Neural crest cell (in vitro differentiated cells): Measurements from ENCODE around the gene TALDO1. TPM values are rescaled to one million over a fixed set of nuclear protein-coding genes. Genes with fewer than 3 reads are reported as not detected.

Experiments
- DNase-seq: peaks from one replicate; pipeline ENCODE4 v3.0.0; 2021; ENCODE audit warnings: low read depth, mixed read lengths, low spot score
- H3K27ac Mint-ChIP-seq: one replicate; pipeline ENCODE4 v1.8.0; 2021; ENCODE audit warnings: mild to moderate bottlenecking, mixed read lengths; ENCODE audit not compliant: unreplicated experiment
- H3K27me3 Mint-ChIP-seq: 2 replicates; pipeline ENCODE4 v1.8.0; 2021; ENCODE audit warnings: low read depth, mild to moderate bottlenecking, mixed read lengths
- H3K36me3 Mint-ChIP-seq: 2 replicates; pipeline ENCODE4 v1.8.0; 2021; ENCODE audit warnings: low read depth, mild to moderate bottlenecking, mixed read lengths
- H3K4me1 Mint-ChIP-seq: 2 replicates; pipeline ENCODE4 v1.8.0; 2021; ENCODE audit warnings: mixed read lengths
- H3K4me3 Mint-ChIP-seq: one replicate; pipeline ENCODE4 v1.8.0; 2021; ENCODE audit warnings: mild to moderate bottlenecking, mixed read lengths
- H3K9me3 Mint-ChIP-seq: 2 replicates; pipeline ENCODE4 v1.8.0; 2021; ENCODE audit warnings: mixed read lengths
- total RNA-seq: library from RNA; stranded (reverse); gene quantifications from 2 replicates; pipeline ENCODE4 v1.2.1, GENCODE V29; 2021
- TF ChIP-seq, protein P1 (sequence below): fragments of 200-600 bp; sonication (generic); conservative IDR thresholded peaks from 2 replicates; pipeline ENCODE4 v1.5.0; 2021; ENCODE audit warnings: antibody characterized with exemption, mild to moderate bottlenecking

The TALDO1 gene
- total RNA-seq, 1 donor from 2014 or later = 154 TPM

DNA sequence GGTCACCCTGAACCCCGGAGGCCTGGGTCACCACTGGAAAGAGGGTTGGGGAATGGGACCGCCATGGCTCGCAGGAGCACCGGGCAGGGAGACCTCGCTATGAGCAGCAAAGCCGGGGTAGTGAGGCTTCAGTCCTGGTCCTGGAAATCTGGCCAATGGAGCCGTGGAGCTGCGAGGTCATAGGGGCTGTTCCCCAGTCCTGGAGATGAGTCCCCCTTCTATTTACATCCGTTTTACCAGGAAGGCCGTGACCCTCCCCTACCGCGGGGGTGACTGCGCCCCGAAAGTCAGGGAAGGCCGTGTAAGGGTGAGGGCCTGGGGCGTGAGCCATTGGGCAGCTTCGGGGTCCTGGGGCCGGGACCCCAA, 57.3 kb downstream of the TALDO1 start:
- no peak overlapping the region for H3K27ac Mint-ChIP-seq
- no peaks in the 10 kb centered on the region for H3K27me3 Mint-ChIP-seq
- peak overlapping the region; percentile 84 for H3K4me3 Mint-ChIP-seq
- no peak for DNase-seq
- H3K4me1 Mint-ChIP-seq = peaks cover 13% of the 10 kb centered on the region
- TF ChIP-seq, protein P1, sequence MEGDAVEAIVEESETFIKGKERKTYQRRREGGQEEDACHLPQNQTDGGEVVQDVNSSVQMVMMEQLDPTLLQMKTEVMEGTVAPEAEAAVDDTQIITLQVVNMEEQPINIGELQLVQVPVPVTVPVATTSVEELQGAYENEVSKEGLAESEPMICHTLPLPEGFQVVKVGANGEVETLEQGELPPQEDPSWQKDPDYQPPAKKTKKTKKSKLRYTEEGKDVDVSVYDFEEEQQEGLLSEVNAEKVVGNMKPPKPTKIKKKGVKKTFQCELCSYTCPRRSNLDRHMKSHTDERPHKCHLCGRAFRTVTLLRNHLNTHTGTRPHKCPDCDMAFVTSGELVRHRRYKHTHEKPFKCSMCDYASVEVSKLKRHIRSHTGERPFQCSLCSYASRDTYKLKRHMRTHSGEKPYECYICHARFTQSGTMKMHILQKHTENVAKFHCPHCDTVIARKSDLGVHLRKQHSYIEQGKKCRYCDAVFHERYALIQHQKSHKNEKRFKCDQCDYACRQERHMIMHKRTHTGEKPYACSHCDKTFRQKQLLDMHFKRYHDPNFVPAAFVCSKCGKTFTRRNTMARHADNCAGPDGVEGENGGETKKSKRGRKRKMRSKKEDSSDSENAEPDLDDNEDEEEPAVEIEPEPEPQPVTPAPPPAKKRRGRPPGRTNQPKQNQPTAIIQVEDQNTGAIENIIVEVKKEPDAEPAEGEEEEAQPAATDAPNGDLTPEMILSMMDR = no peak
- no peaks in the 10 kb centered on the region for H3K36me3 Mint-ChIP-seq
- H3K9me3 Mint-ChIP-seq = no peaks in the 10 kb centered on the region

DNA sequence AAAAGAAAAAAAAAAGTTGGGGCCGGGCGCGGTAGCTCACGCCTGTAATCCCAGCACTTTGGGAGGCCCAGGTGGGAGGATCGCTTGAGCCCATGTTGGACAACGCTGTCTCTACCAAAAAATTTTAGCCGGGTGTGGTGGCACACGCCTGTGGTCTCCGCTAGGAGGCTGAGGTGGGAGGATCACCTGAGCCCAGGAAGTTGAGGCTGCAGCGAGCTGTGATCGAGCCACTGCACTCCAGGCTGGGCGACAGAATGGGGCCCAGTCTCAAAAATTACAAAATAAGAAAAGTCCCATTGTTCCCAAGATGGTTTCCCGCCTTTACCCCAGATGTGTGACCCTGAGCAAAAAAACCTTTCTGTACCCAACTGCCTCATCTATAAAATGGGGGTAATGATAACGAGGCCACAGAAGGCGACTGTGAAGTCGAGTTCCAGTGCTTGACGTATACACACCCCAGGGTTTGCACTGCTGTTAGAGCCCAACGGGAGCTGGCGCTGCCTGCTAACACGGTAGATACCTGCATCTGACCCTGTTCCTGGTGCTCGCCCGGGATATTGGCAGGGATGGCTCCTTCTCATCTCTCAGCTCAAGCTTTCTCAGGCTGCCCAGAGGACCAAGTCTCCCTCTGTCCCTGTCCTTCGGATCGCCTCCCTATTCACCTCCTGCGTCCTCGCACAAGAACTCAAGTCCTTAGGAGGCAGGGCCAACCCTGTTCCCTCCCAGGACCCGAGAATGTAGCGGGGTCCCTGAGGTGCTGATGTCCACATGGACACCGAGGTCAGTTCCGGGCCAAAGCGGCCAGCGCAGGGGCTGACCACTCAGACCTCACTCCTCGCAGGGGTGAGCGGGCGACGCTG, 61.4 kb downstream of the TALDO1 start:
- Mint-ChIP-seq H3K27ac (peak overlapping the region; percentile 98), H3K4me3 (peak overlapping the region; percentile 97), H3K36me3 (peaks cover 2% of the 10 kb centered on the region), H3K27me3 (no peaks in the 10 kb centered on the region), H3K4me1 (peaks cover 27% of the 10 kb centered on the region), H3K9me3 (no peaks in the 10 kb centered on the region)
- TF ChIP-seq, protein P1 = no peak
- DNase-seq = no peak

DNA sequence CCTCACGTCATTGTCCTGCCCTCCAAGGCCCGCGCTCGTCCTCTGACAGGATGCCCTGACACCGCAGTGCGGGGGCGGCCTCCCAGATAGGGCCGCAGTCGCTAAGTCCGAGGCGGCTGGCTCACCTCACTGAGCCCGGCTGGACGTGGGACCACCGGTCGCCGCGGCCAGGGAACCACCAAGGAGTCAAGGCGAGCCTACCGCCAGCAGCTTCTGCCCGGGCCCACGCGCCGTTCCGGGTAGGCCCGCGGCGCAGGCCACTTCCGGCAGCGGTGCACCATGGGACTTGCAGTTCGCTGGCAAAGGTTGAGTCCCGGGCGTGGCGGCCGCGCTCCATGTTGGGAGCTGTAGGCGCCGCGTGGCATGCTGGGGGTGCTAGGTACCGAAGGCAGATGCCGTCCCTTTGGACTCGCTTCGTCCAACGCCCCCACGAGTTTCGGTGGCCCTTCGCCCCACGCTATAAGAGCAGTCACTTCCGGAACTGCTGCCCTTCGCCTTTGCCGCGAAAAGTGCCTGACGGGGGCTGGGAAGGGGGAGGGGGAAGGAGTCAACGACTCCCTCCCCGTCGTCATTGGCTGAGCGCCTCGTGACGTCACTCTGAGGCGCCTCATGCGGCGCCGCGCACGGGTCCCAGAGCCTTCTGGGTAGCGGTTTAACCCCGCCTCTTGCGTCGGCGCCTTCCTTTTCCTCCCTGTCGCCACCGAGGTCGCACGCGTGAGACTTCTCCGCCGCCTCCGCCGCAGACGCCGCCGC, 62.2 kb downstream of the TALDO1 start, which contains the start of gene RPLP2:
Gene RPLP2 (plus strand): TSS at position 681 of the 753 bp plus-strand sequence. CDS start 268 bp downstream, outside the sequence.
- TF ChIP-seq, protein P1 = no peak
- Mint-ChIP-seq H3K27ac (peak within 1 kb of the TSS; percentile 99), H3K9me3 (no peaks in the 10 kb centered on the region), H3K4me3 (peak within 1 kb of the TSS; percentile 97), H3K27me3 (no peaks in the 10 kb centered on the region), H3K4me1 (peaks cover 27% of the 10 kb centered on the region), H3K36me3 (peaks cover 5% of the 10 kb centered on the region)
- DNase-seq = peak; percentile 93

DNA sequence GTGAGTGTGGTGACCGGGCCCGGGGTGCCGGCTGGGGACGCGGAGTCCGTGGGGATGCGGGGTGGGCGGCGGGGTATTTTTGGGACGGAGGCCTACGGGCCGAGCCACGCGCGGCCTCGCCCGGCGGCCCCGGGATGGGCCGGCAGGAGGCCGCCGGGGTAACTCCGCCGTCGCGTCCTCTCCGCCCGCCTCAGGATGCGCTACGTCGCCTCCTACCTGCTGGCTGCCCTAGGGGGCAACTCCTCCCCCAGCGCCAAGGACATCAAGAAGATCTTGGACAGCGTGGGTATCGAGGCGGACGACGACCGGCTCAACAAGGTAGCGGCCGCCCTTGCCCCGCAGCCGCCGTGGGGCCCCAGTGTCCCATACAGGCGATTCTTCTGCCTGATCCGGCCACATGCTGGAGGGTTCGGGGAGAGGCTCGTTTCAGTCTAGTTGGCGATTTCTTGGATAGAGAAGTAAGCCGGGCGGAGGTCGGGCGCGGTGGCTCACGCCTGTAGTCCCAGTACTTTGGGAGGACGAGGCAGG, 62.8 kb downstream of the TALDO1 start:
- TF ChIP-seq, protein P1 = peak; percentile 19
- no peaks in the 10 kb centered on the region for H3K9me3 Mint-ChIP-seq
- H3K27me3 Mint-ChIP-seq = no peaks in the 10 kb centered on the region

DNA sequence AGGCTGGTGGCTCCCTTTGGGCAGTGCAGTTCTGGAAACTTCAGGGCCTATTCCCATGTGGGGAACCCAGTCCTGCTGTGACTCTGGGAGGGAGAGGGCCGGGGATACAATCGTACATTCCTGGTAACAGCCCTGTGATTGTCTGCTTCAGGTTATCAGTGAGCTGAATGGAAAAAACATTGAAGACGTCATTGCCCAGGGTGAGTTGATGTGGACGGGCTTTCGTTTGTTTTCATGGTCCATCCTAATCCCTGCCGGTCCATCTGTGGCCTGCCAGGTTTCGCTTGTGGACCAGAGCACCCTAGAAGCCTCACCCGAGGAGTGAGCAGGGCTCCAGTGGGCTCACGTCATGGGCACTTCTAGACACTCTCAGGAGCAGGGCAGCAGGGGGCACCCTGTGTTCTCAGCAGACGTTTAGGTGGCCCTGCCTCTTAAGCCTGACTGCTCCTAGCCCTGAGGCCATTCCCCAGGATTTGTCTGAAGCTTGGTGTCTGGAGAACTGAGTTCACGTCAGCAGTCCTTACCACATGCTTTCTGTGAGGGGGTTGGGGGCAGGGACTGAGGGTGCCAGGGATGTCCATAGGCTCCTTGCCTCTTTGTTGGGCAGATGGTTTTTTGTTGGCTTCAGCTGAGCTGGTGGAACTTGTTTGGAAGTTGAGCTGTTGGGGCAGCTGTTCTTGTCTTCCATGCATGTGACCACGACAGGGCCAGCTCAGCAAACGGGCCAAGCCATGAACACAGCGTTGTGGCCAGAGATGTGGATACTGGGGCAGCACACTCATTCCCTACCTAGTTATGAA, 64.4 kb downstream of the TALDO1 start:
- H3K27ac Mint-ChIP-seq = no peak overlapping the region
- H3K9me3 Mint-ChIP-seq = no peaks in the 10 kb centered on the region
- H3K4me1 Mint-ChIP-seq = peaks cover 27% of the 10 kb centered on the region
- no peak for DNase-seq
- TF ChIP-seq, protein P1 = no peak
- peak overlapping the region; percentile 89 for H3K4me3 Mint-ChIP-seq
- H3K27me3 Mint-ChIP-seq = no peaks in the 10 kb centered on the region
- peaks cover 5% of the 10 kb centered on the region for H3K36me3 Mint-ChIP-seq

More for the DNA sequence above, 62.8 kb downstream of the TALDO1 start:
- Mint-ChIP-seq H3K36me3 (peaks cover 5% of the 10 kb centered on the region), H3K4me1 (peaks cover 27% of the 10 kb centered on the region), H3K27ac (peak overlapping the region; percentile 57), H3K4me3 (peak overlapping the region; percentile 97)
- DNase-seq = no peak
